ENCODE data around the gene HOXD11. TPM values are rescaled to one million over a fixed set of nuclear protein-coding genes. Genes with fewer than 3 reads are reported as not detected.

The HOXD11 gene
- total RNA-seq, 4 donors from 2014 or later = not detected

GRCh38 chr2:176146101-176146500, 39.0 kb downstream of the HOXD11 start:
- H3K4me3 ChIP-seq = no peak overlapping the region
- 41% methylated on average over 6 of the region's 6 CpGs for WGBS
- no peak for DNase-seq (ENCODE audit: low spot score in 2 of 2)
- H3K4me1 ChIP-seq = peaks cover under 1% of the 10 kb centered on the region
- peaks cover 78% of the 10 kb centered on the region for H3K27me3 ChIP-seq
- H3K9me3 ChIP-seq = no peaks in the 10 kb centered on the region
- no peak overlapping the region for H3K27ac ChIP-seq
- TF ChIP-seq POLR2AphosphoS5 (IDR thresholded peaks at IDR 0.05) (no peak), EP300 (IDR thresholded peaks at IDR 0.05) (no peak), CTCF (IDR thresholded peaks at IDR 0.05) (no peak)
- no peaks in the 10 kb centered on the region for H3K36me3 ChIP-seq

GRCh38 chr2:176146645-176147044, 39.6 kb downstream of the HOXD11 start:
- no peak for DNase-seq (ENCODE audit: low spot score in 2 of 2)
- Histone ChIP-seq H3K4me3 (no peak overlapping the region), H3K27me3 (peaks cover 83% of the 10 kb centered on the region), H3K9me3 (no peaks in the 10 kb centered on the region), H3K36me3 (no peaks in the 10 kb centered on the region), H3K4me1 (peaks cover under 1% of the 10 kb centered on the region), H3K27ac (no peak overlapping the region)
- no peak for TF ChIP-seq EP300 (IDR thresholded peaks at IDR 0.05)
- no peak for TF ChIP-seq CTCF (IDR thresholded peaks at IDR 0.05)
- no peak for TF ChIP-seq POLR2AphosphoS5 (IDR thresholded peaks at IDR 0.05)
- TF ChIP-seq POLR2A (IDR thresholded peaks at IDR 0.05) = no peak

GRCh38 chr2:176147210-176147799, 40.2 kb downstream of the HOXD11 start:
- Histone ChIP-seq H3K27me3 (peaks cover 88% of the 10 kb centered on the region), H3K27ac (no peak overlapping the region), H3K36me3 (no peaks in the 10 kb centered on the region), H3K4me3 (no peak overlapping the region), H3K9me3 (no peaks in the 10 kb centered on the region), H3K4me1 (peaks cover 7% of the 10 kb centered on the region)
- TF ChIP-seq CTCF (IDR thresholded peaks at IDR 0.05) (no peak), POLR2AphosphoS5 (IDR thresholded peaks at IDR 0.05) (no peak), EP300 (IDR thresholded peaks at IDR 0.05) (no peak), POLR2A (IDR thresholded peaks at IDR 0.05) (no peak)
- peak in 1 of 2 donors; percentile 74 for DNase-seq (ENCODE audit: low spot score in 2 of 2)
- WGBS = 75% methylated on average over 32 of the region's 32 CpGs

- TF ChIP-seq POLR2AphosphoS5 (IDR thresholded peaks at IDR 0.05) (no peak), CTCF (IDR thresholded peaks at IDR 0.05) (no peak), POLR2A (IDR thresholded peaks at IDR 0.05) (no peak), EP300 (IDR thresholded peaks at IDR 0.05) (no peak)
- no peak overlapping the region for H3K4me3 ChIP-seq
- H3K36me3 ChIP-seq = peaks cover 2% of the 10 kb centered on the region
- H3K4me1 ChIP-seq = peaks cover 8% of the 10 kb centered on the region
- DNase-seq (ENCODE audit: low spot score in 2 of 2) = peak; percentile 55 to 76
- peaks cover 88% of the 10 kb centered on the region for H3K27me3 ChIP-seq
- 55% methylated on average over 30 of the region's 31 CpGs for WGBS
- no peaks in the 10 kb centered on the region for H3K9me3 ChIP-seq
- H3K27ac ChIP-seq = no peak overlapping the region
These were observed 40.9 kb downstream of the HOXD11 start for GRCh38 chr2:176147800-176148496.

GRCh38 chr2:176148751-176149421, 41.8 kb downstream of the HOXD11 start:
- H3K27me3 ChIP-seq = peaks cover 87% of the 10 kb centered on the region
- WGBS = 67% methylated on average over 11 of the region's 11 CpGs
- peaks cover 6% of the 10 kb centered on the region for H3K36me3 ChIP-seq
- H3K9me3 ChIP-seq = no peaks in the 10 kb centered on the region
- no peak overlapping the region for H3K4me3 ChIP-seq
- TF ChIP-seq CTCF (IDR thresholded peaks at IDR 0.05) = no peak
- no peak for TF ChIP-seq EP300 (IDR thresholded peaks at IDR 0.05)
- no peak for TF ChIP-seq POLR2A (IDR thresholded peaks at IDR 0.05)
- TF ChIP-seq POLR2AphosphoS5 (IDR thresholded peaks at IDR 0.05) = no peak
- H3K27ac ChIP-seq = no peak overlapping the region
- no peak for DNase-seq (ENCODE audit: low spot score in 2 of 2)
- peaks cover 8% of the 10 kb centered on the region for H3K4me1 ChIP-seq

Data from suprapubic skin (tissue), 4 donors.